Endothelial cell of umbilical vein (primary cell): Measurements from ENCODE around the gene CEP20. TPM values are rescaled to one million over a fixed set of nuclear protein-coding genes. Genes with fewer than 3 reads are reported as not detected.

Source experiments
- BruUV-seq: library from RNA; stranded (reverse); fragments of 400-500 nt; replicated peaks from 2 replicates; lab custom pipeline; 2021; lab: Mats Ljungman, UMichigan
- CTCF ChIA-PET: fragments of 300-600, 350-600 bp; sonication (Branson Sonifier 250); formaldehyde crosslinking; loops from one replicate; lab custom pipeline; 2021; ENCODE audit warnings: antibody characterized with exemption, inconsistent platforms; lab: Charles Lee
- POLR2A ChIA-PET: fragments of 300-600, 350-600 bp; sonication (Branson Sonifier 250); formaldehyde crosslinking; loops from one replicate; lab custom pipeline; 2021; ENCODE audit warnings: antibody characterized with exemption, inconsistent platforms; lab: Charles Lee
- DNase-seq: peaks from one replicate; pipeline ENCODE4 v3.0.0-alpha.2; 2011; ENCODE audit warnings: low read depth, low spot score
- FAIRE-seq: peaks from 2 replicates; lab custom pipeline; 2011; peaks lifted over from hg19 to GRCh38; lab: Jason Lieb, UNC
- H2AFZ ChIP-seq: 2 replicates; pipeline ENCODE4 v1.6.0; 2012; ENCODE audit warnings: low read depth, low read length, control low read depth, inconsistent platforms
- H3K27ac ChIP-seq: 2 replicates; pipeline ENCODE4 v1.5.1; 2011; ENCODE audit warnings: low read depth, mild to moderate bottlenecking, control low read depth, low read length, moderate library complexity; ENCODE audit not compliant: insufficient read depth
- H3K27me3 ChIP-seq, 2 experiments: 2 replicates each; pipeline versions ENCODE4 v1.6.0 to v1.6.1; 2011; ENCODE audit warnings: low read length in 2 of 2, mixed read lengths in 1 of 2; ENCODE audit not compliant: control insufficient read depth in 2 of 2, insufficient read depth in 2 of 2
- H3K36me3 ChIP-seq, 2 experiments: 2 replicates in 1 of 2; 3 replicates in 1 of 2; pipeline ENCODE4 v1.5.1; 2011; ENCODE audit warnings: low read length in 2 of 2, mild to moderate bottlenecking in 1 of 2, moderate library complexity in 1 of 2; ENCODE audit not compliant: control insufficient read depth in 2 of 2, insufficient read depth in 2 of 2; ENCODE audit errors: extremely low read depth in 1 of 2
- H3K4me1 ChIP-seq: 3 replicates; pipeline ENCODE4 v1.5.1; 2011; ENCODE audit warnings: mild to moderate bottlenecking, low read length; ENCODE audit not compliant: control insufficient read depth, insufficient read depth; ENCODE audit errors: extremely low read depth
- H3K4me2 ChIP-seq: 2 replicates; pipeline ENCODE4 v1.6.1; 2011; ENCODE audit warnings: low read length, control low read depth, mixed read lengths; ENCODE audit not compliant: insufficient read depth
- H3K4me3 ChIP-seq, 3 experiments: fragments of 200-600 bp in 1 of 3; sonication (generic), shearing (Covaris generic) in 1 of 3; replicated peaks in 1 of 3; 2 replicates each; pipeline ENCODE4 v1.5.1; 2011 to 2016; ENCODE audit warnings: control low read depth in 3 of 3, low read length in 3 of 3, mild to moderate bottlenecking in 2 of 3, inconsistent platforms in 1 of 3, low read depth in 1 of 3, moderate library complexity in 1 of 3; ENCODE audit not compliant: insufficient read depth in 1 of 3
- H3K79me2 ChIP-seq: 2 replicates; pipeline ENCODE4 v1.6.0; 2012; ENCODE audit warnings: low read length, inconsistent platforms; ENCODE audit not compliant: control insufficient read depth, insufficient read depth
- H3K9ac ChIP-seq: replicated peaks from 2 replicates; pipeline ENCODE3; 2011; ENCODE audit warnings: low read length, control low read depth; ENCODE audit not compliant: insufficient read depth; ENCODE audit errors: extremely low read depth
- H3K9me1 ChIP-seq: replicated peaks from 3 replicates; pipeline ENCODE4 v1.6.0; 2011; ENCODE audit warnings: mild to moderate bottlenecking, low read length; ENCODE audit not compliant: control insufficient read depth, insufficient read depth; ENCODE audit errors: extremely low read depth
- H3K9me3 ChIP-seq: replicated peaks from 2 replicates; pipeline ENCODE4 v1.5.1; 2012; ENCODE audit warnings: low read length, inconsistent platforms; ENCODE audit not compliant: control insufficient read depth, insufficient read depth
- H4K20me1 ChIP-seq: replicated peaks from 2 replicates; pipeline ENCODE3; 2011; ENCODE audit warnings: mild to moderate bottlenecking, low read length; ENCODE audit not compliant: control insufficient read depth, insufficient read depth; ENCODE audit errors: extremely low read depth
- CTCF ChIP-seq, 2 donors: IDR thresholded peaks; 1 replicate in 1 of 2; 2 replicates in 1 of 2; pipeline ENCODE4 v1.5.1; 2011; ENCODE audit warnings: low read length in 2 of 2, mild to moderate bottlenecking in 2 of 2, moderate library complexity in 2 of 2, control low read depth in 1 of 2, inconsistent platforms in 1 of 2, low read depth in 1 of 2; ENCODE audit not compliant: insufficient read depth in 1 of 2; ENCODE audit errors: extremely low read depth in 1 of 2
- EZH2 ChIP-seq: IDR thresholded peaks from 2 replicates; pipeline ENCODE4 v1.6.1; 2012; ENCODE audit warnings: borderline replicate concordance, low read depth, mild to moderate bottlenecking, moderate library complexity, low read length, inconsistent platforms; ENCODE audit not compliant: severe bottlenecking
- FOS ChIP-seq: IDR thresholded peaks from 2 replicates; pipeline ENCODE4 v1.6.1; 2011; ENCODE audit warnings: mild to moderate bottlenecking, low read length, moderate library complexity, borderline replicate concordance; ENCODE audit not compliant: insufficient read depth
- GATA2 ChIP-seq: IDR thresholded peaks from 2 replicates; pipeline ENCODE4 v1.7.0; 2011; ENCODE audit warnings: low read depth, mild to moderate bottlenecking, moderate library complexity, mixed read lengths, low read length; ENCODE audit not compliant: insufficient read length, insufficient read depth
- MAX ChIP-seq: IDR thresholded peaks from 2 replicates; pipeline ENCODE4 v1.6.1; 2011; ENCODE audit not compliant: insufficient read depth, insufficient read length
- MYC ChIP-seq: IDR thresholded peaks from one replicate; pipeline ENCODE4 v1.6.1; 2011; ENCODE audit warnings: mild to moderate bottlenecking, low read depth, low read length
- POLR2A ChIP-seq: IDR thresholded peaks from 2 replicates; pipeline ENCODE4 v1.6.1; 2012; ENCODE audit warnings: low read depth, mild to moderate bottlenecking, control low read depth, low read length
- POLR2AphosphoS5 ChIP-seq: IDR thresholded peaks from 2 replicates; pipeline ENCODE4 v1.6.1; 2012; ENCODE audit warnings: low read depth, mild to moderate bottlenecking, control low read depth, low read length, moderate library complexity; ENCODE audit not compliant: insufficient read depth
- dilution Hi-C: fragments of 300-500 bp; cut with MboI; formaldehyde crosslinking; loops from one replicate; pipeline ENCODE4 v1.15.0; 2019; ENCODE audit warnings: low sequenced_read_pairs; ENCODE audit not compliant: extremely low pct_ligation_motif_present
- intact Hi-C: fragments of 100-400 bp; cut with micrococcal nuclease; formaldehyde crosslinking; loops from one replicate; pipeline ENCODE4 v1.10.0; 2022
- polyA plus RNA-seq, 4 experiments: library from polyadenylated mRNA; depleted of rRNA in 3 of 4; stranded (reverse) in 3 of 4; unstranded in 1 of 4; fragments of >200 nt; gene quantifications; 2 replicates each; pipeline versions ENCODE4 v1.2.1 to v1.2.3, GENCODE V29; 2011 to 2012; ENCODE audit warnings: missing spikeins in 1 of 4
- total RNA-seq: library from RNA; stranded (reverse); gene quantifications from 2 replicates; pipeline ENCODE4 v1.2.3, GENCODE V29; 2021

CEP20 gene
- total and polyA plus RNA-seq, 2 donors (not counting 3 experiments of a cell fraction or from before 2014, with no cell fraction given), result 9.5 to 28.0 TPM

GRCh38 chr16:15819046-15819445 lies 69.4 kb downstream of the CEP20 start:
- intact Hi-C loops, result no loop called here
- Histone ChIP-seq H3K4me2 (no peak overlapping the region), H3K36me3 (no peaks in the 10 kb centered on the region), H3K79me2 (no peaks in the 10 kb centered on the region), H3K4me3 (no peak overlapping the region), H3K27me3 (peaks cover 3 to 12% of the 10 kb centered on the region in 2 experiments), H3K9ac (no peak overlapping the region), H3K27ac (no peak overlapping the region), H3K9me1 (no peaks in the 10 kb centered on the region), H3K9me3 (no peaks in the 10 kb centered on the region), H3K4me1 (no peaks in the 10 kb centered on the region), H2AFZ (no peak overlapping the region), H4K20me1 (no peaks in the 10 kb centered on the region)
- POLR2A ChIA-PET, result no interaction called here
- dilution Hi-C loops, result no loop called here
- CTCF ChIA-PET, result interaction anchor here (0.7 kb wide), 1 partner anchor 53 kb away, joined by 3 read pairs; no protein-coding TSS in a partner anchor
- FAIRE-seq (no peak), DNase-seq (no peak)
- TF ChIP-seq POLR2AphosphoS5, result no peak
- no peak for TF ChIP-seq GATA2
- no peak for TF ChIP-seq MAX
- no peak for TF ChIP-seq EZH2
- TF ChIP-seq POLR2A, result no peak
- TF ChIP-seq MYC, result no peak
- BruUV-seq, result no TSS peak

GRCh38 chr16:15817446-15817845 lies 71.0 kb downstream of the CEP20 start:
- H3K4me3 ChIP-seq, result no peak overlapping the region
- DNase-seq (no peak), FAIRE-seq (no peak)
- ChIA-PET CTCF (interaction anchor here (0.8 to 1.4 kb wide), 5 partner anchors 9 to 54 kb away, joined by 3 to 5 read pairs (median 4); no protein-coding TSS in a partner anchor), POLR2A (no interaction called here)
- no peaks in the 10 kb centered on the region for H3K4me1 ChIP-seq
- no peaks in the 10 kb centered on the region for H3K79me2 ChIP-seq
- no peaks in the 10 kb centered on the region for H3K36me3 ChIP-seq
- dilution Hi-C loops (no loop called here), intact Hi-C loops (no loop called here)
- TF ChIP-seq POLR2AphosphoS5, result no peak
- no peak for TF ChIP-seq FOS
- no peak for TF ChIP-seq EZH2
- no peak for TF ChIP-seq MAX
- no peak for TF ChIP-seq POLR2A
- TF ChIP-seq CTCF (IDR thresholded peaks at IDR 0.05; ENCODE audit: extremely low read depth in 1 of 2, insufficient read depth in 1 of 2, low read depth in 1 of 2, low read length in 2 of 2), result no peak
- H3K9ac ChIP-seq, result no peak overlapping the region
- H3K9me3 ChIP-seq, result no peaks in the 10 kb centered on the region
- no peak overlapping the region for H2AFZ ChIP-seq
- peaks cover 3 to 12% of the 10 kb centered on the region in 2 experiments for H3K27me3 ChIP-seq
- H4K20me1 ChIP-seq, result no peaks in the 10 kb centered on the region
- no peak overlapping the region for H3K4me2 ChIP-seq
- no peak overlapping the region for H3K27ac ChIP-seq
- no peaks in the 10 kb centered on the region for H3K9me1 ChIP-seq
- no TSS peak for BruUV-seq
